ENCODE measurements around the gene SLIT3. TPM values are rescaled to one million over a fixed set of nuclear protein-coding genes. Genes with fewer than 3 reads are reported as not detected.

Gene SLIT3
- total RNA-seq, 6 donors from 2014 or later = 10.8 to 57.3 (median 32.2) TPM

- WGBS, 2 donors = 91 to 95% methylated on average over 3 of the region's 3 CpGs
- H3K27me3 ChIP-seq = no peaks in the 10 kb centered on the region
Observed at GRCh38 chr5:168723037-168723436, 577.9 kb downstream of the SLIT3 start.

GRCh38 chr5:168721966-168722365 lies 579.0 kb downstream of the SLIT3 start:
- ATAC-seq (ENCODE audit: low FRiP score in 2 of 2) = no peak
- 78 to 84% methylated on average over 7 of the region's 7 CpGs for WGBS, 2 donors

More at GRCh38 chr5:168723037-168723436, 577.9 kb downstream of the SLIT3 start:
- Histone ChIP-seq H3K4me3 (no peak overlapping the region), H3K9me3 (no peaks in the 10 kb centered on the region), H3K27ac (no peak overlapping the region), H3K36me3 (peaks cover 0 to 4% (median 0%) of the 10 kb centered on the region in 4 donors), H3K4me1 (no peaks in the 10 kb centered on the region)
- ATAC-seq (ENCODE audit: low FRiP score in 2 of 2) (no peak), DNase-seq (no peak)
- no peak for TF ChIP-seq CTCF (IDR thresholded peaks at IDR 0.05)
- no peak for TF ChIP-seq EP300 (IDR thresholded peaks at IDR 0.05)
- TF ChIP-seq POLR2AphosphoS5 (IDR thresholded peaks at IDR 0.05) = no peak
- no peak for TF ChIP-seq POLR2A (IDR thresholded peaks at IDR 0.05)

GRCh38 chr5:168721002-168721753 lies 579.8 kb downstream of the SLIT3 start:
- Histone ChIP-seq H3K4me1 (no peaks in the 10 kb centered on the region), H3K27ac (no peak overlapping the region), H3K27me3 (no peaks in the 10 kb centered on the region), H3K36me3 (peaks cover 0 to 4% (median 0%) of the 10 kb centered on the region in 4 donors), H3K4me3 (no peak overlapping the region), H3K9me3 (no peaks in the 10 kb centered on the region)
- WGBS, 2 donors = 84 to 85% methylated on average over 5 of the region's 5 CpGs
- DNase-seq (no peak), ATAC-seq (ENCODE audit: low FRiP score in 2 of 2) (no peak)
- TF ChIP-seq CTCF (IDR thresholded peaks at IDR 0.05) (no peak), POLR2A (IDR thresholded peaks at IDR 0.05) (no peak), POLR2AphosphoS5 (IDR thresholded peaks at IDR 0.05) (no peak), EP300 (IDR thresholded peaks at IDR 0.05) (no peak)

More at GRCh38 chr5:168721966-168722365, 579.0 kb downstream of the SLIT3 start:
- TF ChIP-seq EP300 (IDR thresholded peaks at IDR 0.05) (no peak), POLR2A (IDR thresholded peaks at IDR 0.05) (no peak), POLR2AphosphoS5 (IDR thresholded peaks at IDR 0.05) (no peak), CTCF (IDR thresholded peaks at IDR 0.05) (no peak)
- no peak overlapping the region for H3K27ac ChIP-seq
- no peak overlapping the region for H3K4me3 ChIP-seq
- peaks cover 0 to 4% (median 0%) of the 10 kb centered on the region in 4 donors for H3K36me3 ChIP-seq
- H3K9me3 ChIP-seq = no peaks in the 10 kb centered on the region
- no peak for DNase-seq
- H3K27me3 ChIP-seq = no peaks in the 10 kb centered on the region
- H3K4me1 ChIP-seq = no peaks in the 10 kb centered on the region

- WGBS, 2 donors = 87 to 88% methylated on average over 9 of the region's 9 CpGs
- no peak overlapping the region for H3K27ac ChIP-seq
Observed at GRCh38 chr5:168720575-168720974, 580.4 kb downstream of the SLIT3 start.

More at GRCh38 chr5:168720575-168720974, 580.4 kb downstream of the SLIT3 start:
- ATAC-seq (ENCODE audit: low FRiP score in 2 of 2) (no peak), DNase-seq (no peak)
- no peaks in the 10 kb centered on the region for H3K27me3 ChIP-seq
- TF ChIP-seq POLR2A (IDR thresholded peaks at IDR 0.05) (no peak), EP300 (IDR thresholded peaks at IDR 0.05) (no peak), POLR2AphosphoS5 (IDR thresholded peaks at IDR 0.05) (no peak), CTCF (IDR thresholded peaks at IDR 0.05) (no peak)
- no peak overlapping the region for H3K4me3 ChIP-seq
- H3K9me3 ChIP-seq = no peaks in the 10 kb centered on the region
- H3K36me3 ChIP-seq = peaks cover 0 to 4% (median 0%) of the 10 kb centered on the region in 4 donors
- H3K4me1 ChIP-seq = no peaks in the 10 kb centered on the region
